Stomach (tissue), 4 donors: Measurements from ENCODE around the gene CTNNA1.

Experiments used
- POLR2A ChIP-seq, 4 donors: fragments of 450-650 bp; IDR thresholded peaks; one replicate each; pipeline ENCODE4 v1.6.1; 2016; ENCODE audit warnings: antibody characterized with exemption in 4 of 4, control low read depth in 2 of 4, mild to moderate bottlenecking in 1 of 4, moderate library complexity in 1 of 4
- POLR2AphosphoS5 ChIP-seq, 3 donors: sonication (generic); formaldehyde crosslinking; IDR thresholded peaks; one replicate each; pipeline ENCODE4 v1.6.1; 2016; ENCODE audit warnings: antibody characterized with exemption in 3 of 3
- TF ChIP-seq, protein P1 (sequence below), 7 experiments: fragments of 450-650 bp in 4 of 7; fragments of 200-600 bp in 3 of 7; sonication (generic) in 3 of 7; IDR thresholded peaks; one replicate each; pipeline ENCODE4 v1.5.1; 2016 to 2019; ENCODE audit warnings: antibody characterized with exemption in 7 of 7, control low read depth in 2 of 7, mild to moderate bottlenecking in 1 of 7

DNA sequence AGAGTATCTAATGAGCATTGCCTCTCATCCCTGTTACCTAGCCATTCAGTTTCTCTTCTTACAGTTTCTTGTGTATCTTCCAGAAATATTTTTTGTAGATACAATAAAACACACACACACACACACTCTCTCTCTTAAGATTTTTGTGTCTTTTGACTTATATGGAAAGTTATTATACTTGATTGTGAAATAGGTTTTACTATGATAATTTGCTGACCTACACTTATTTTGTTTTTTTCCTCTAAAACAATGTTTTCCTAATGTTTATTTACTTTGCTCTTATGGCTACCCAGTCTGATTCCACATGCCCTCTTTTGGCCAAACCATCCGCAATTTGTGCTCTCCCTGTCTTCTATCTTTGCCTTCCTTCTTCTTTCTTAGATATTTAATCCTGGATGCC lies 96.7 kb downstream of the CTNNA1 start:
- TF ChIP-seq POLR2AphosphoS5 (IDR thresholded peaks at IDR 0.05) (no peak), POLR2A (IDR thresholded peaks at IDR 0.05) (no peak)
- TF ChIP-seq, protein P1, sequence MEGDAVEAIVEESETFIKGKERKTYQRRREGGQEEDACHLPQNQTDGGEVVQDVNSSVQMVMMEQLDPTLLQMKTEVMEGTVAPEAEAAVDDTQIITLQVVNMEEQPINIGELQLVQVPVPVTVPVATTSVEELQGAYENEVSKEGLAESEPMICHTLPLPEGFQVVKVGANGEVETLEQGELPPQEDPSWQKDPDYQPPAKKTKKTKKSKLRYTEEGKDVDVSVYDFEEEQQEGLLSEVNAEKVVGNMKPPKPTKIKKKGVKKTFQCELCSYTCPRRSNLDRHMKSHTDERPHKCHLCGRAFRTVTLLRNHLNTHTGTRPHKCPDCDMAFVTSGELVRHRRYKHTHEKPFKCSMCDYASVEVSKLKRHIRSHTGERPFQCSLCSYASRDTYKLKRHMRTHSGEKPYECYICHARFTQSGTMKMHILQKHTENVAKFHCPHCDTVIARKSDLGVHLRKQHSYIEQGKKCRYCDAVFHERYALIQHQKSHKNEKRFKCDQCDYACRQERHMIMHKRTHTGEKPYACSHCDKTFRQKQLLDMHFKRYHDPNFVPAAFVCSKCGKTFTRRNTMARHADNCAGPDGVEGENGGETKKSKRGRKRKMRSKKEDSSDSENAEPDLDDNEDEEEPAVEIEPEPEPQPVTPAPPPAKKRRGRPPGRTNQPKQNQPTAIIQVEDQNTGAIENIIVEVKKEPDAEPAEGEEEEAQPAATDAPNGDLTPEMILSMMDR (IDR thresholded peaks at IDR 0.05): no peak
